AG08396 (cell line): ENCODE measurements around the gene R3HDM2.

Source experiments
- DNase-seq: peaks from one replicate; pipeline ENCODE4 v3.0.0; 2012; ENCODE audit warnings: low spot score, mixed read lengths

Gene R3HDM2

DNA sequence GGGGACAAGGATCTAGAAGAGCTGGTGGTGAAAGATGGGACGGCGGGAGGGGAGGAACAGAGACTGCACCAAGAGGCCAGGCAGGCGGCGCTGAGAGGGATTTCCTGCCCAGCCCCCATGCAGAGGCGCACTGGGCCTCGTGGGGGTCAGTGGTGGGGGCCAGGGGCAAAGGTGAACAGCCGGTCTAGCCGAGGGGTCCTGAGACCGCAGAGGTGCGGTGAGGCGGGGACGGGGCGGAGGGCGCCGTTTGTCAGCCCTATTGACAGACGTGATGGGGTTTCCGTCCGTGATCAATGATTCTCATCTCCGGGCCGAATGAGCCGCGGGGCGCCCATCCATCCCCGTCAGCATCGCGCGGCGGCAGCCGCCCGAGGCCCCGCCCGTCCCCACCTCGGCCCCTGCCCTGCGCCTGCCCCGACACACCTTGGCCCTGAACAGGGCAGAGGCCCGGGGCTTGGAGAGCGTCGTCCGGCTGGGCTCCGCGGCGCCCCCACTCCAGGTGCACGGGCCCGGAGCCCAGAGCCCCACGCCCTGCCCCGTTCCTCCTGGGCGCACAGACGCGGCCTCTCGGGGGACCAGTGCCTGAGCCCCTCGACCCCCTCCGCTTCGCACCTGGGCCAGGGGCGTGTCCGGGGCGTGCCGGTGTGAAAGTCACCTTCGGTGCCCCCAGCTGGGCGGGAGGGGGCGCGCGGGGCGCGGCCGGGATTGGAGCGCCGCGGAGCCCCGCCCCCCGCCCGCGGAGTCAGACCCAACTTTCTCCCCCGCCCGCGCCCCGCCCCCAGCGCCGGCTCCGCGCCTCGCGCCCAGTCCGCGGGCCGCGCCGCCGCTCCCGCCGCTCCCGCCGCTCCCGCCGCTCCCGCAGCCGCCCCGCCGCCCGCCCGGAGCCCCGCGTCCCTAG, 214.6 kb downstream of the R3HDM2 start, which contains the start of gene NXPH4:
TSS of gene NXPH4 (plus strand) at position 781 of the 898 bp plus-strand sequence. CDS start 176 bp downstream, outside the sequence.
- DNase-seq = peak; percentile 71

DNA sequence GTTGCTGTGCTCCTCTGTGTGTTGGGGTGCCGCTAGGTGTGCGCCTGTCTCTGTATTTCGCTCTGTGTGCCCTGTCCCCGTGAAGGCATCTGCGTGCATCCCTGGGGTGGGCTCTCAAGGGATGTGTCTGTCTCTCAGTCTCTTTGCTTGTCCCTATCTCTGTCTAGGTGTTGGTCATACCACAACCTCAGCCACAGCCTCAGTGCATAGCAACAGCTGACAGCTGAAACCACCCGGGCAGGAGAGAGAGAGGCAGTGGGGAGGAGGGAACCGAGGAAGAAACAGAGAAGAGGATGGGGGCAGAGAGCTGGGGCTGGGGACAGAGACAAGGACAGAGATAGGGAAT, 215.2 kb downstream of the R3HDM2 start:
- peak; percentile 66 for DNase-seq

- no peak for DNase-seq
Observed at GRCh38 chr12:57215065-57215464, 215.8 kb downstream of the R3HDM2 start.

DNA sequence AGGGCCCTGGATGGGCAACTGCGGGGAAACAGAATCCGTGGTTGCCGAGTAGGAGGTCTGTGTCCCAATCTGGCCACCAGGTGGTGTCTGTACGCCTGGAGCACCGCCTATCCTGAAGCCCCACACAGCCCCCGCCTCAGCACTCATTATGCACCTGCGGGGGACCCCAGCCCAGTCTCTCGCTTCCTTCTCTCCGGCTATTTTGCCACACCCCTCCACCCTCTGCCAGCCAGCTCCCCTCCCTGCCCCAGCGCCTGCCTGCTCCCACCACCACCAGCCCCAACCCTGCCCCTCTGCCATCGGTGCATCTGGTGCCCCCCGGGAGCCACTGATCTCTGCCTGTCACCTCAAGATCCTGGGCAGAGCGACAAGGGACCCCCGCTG, 216.5 kb downstream of the R3HDM2 start:
- peak; percentile 75 for DNase-seq

DNA sequence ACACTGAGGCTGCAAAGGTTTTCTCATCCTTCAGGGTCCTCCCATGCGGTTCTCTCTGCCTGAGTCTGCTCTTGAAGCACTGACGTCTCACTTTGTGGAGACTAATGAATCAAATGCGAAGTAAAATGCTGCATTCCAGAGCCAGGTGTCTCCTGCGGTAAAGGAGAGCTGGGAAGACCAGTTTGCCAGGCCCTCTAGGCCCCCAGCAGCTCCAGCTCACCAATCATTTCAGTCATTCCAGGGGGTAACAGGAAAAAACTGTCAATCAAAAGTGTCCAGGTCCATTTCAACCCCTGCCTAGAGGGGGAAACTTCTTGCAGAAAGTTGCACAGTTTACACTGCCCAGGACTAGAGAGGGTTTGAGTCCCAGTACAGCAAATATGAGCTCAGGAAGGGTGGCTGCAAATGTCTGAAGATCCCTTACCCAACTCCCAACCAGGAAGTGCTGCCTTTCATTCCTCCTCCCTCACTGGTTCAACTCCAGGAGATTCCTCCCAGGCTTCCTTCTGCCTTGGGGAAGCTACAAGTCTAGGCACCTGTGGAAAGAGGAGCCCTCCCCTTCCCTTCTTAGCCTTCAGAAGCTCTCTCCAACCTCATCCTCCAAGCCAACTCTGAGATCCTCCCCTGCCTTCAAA, 217.0 kb downstream of the R3HDM2 start:
- no peak for DNase-seq

DNA sequence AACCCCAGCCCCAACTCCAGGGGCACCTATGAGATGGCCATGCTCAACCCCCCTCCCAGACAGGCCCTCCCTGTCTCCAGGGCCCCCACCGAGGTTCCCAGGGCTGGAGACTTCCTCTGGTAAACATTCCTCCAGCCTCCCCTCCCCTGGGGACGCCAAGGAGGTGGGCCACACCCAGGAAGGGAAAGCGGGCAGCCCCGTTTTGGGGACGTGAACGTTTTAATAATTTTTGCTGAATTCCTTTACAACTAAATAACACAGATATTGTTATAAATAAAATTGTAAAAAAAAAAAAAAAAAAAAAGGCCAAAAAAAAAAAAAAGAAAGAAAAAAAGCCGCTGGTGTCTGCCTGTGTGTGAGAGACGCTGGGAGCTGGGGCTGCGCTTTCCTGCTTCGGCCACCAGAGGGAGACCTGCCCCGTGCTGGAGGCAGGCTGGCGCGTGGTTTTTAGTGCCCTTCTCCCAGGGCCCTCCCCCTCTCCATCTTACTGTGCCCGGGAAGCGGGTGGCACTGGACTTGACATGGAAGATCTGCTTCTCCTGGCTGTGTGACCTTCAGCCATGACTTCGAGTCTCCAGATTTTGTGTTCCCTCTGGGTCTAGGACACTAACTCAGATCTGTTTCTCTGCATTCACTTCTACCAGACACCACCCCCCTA, 217.7 kb downstream of the R3HDM2 start:
- DNase-seq = peak; percentile 95

DNA sequence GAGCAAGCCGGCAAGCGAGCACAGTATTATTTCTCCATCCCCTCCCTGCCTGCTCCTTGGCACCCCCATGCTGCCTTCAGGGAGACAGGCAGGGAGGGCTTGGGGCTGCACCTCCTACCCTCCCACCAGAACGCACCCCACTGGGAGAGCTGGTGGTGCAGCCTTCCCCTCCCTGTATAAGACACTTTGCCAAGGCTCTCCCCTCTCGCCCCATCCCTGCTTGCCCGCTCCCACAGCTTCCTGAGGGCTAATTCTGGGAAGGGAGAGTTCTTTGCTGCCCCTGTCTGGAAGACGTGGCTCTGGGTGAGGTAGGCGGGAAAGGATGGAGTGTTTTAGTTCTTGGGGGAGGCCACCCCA, 218.2 kb downstream of the R3HDM2 start:
- DNase-seq = no peak

DNA sequence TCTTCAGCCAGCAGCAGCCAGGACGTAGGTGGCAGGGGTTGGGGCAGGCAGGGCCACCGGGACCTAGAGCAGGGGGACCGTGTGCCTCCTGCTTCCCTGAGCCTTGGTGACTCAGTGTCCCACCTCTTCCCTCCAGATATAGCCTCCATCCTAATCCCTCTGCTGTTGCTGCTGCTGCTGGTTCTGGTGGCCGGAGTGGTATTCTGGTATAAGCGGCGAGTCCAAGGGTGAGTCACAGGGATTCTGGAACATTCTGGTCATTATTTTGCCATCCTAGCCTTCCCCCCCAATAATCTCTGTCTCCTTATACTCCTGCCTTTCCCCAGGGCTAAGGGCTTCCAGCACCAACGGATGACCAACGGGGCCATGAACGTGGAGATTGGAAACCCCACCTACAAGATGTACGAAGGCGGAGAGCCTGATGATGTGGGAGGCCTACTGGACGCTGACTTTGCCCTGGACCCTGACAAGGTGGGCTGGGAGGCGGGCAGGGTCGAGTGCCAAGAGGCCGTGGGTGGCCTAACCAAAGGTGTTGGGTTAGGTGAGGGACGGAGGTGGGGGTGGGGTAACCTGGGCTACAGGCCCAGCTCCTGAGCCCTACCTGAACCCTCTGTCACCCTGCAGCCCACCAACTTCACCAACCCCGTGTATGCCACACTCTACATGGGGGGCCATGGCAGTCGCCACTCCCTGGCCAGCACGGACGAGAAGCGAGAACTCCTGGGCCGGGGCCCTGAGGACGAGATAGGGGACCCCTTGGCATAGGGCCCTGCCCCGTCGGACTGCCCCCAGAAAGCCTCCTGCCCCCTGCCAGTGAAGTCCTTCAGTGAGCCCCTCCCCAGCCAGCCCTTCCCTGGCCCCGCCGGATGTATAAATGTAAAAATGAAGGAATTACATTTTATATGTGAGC, 218.8 kb downstream of the R3HDM2 start:
- DNase-seq = no peak

DNA sequence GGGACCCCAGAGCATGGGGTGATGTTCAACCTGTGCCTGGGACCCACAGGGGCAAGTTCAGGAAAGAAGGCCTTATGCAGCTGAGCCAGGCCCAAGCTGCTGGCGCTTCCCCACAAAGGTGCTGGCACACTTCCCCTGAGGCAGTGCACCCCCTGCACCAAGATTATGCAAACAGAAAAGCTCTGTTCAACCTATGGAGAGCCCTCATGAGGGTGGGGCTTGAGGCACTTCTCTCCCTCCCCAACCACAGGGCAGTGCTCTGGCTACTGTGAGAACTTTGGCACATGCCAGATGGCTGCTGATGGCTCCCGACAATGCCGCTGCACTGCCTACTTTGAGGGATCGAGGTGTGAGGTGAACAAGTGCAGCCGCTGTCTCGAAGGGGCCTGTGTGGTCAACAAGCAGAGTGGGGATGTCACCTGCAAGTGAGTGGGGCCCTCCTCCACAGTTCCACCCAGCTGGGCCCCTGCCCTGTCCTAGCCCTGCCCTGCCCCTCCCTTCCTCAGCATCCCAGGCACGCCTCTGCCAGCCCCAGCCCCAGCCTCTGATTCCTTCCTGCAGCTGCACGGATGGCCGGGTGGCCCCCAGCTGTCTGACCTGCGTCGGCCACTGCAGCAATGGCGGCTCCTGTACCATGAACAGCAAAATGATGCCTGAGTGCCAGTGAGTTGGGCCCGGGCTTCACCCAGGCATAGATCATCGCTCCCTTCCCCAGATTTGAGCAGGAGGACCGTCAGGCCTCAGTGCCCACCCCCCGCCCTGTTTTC, 219.7 kb downstream of the R3HDM2 start:
- DNase-seq = no peak

- no peak for DNase-seq
Observed at GRCh38 chr12:57210461-57210860, 220.4 kb downstream of the R3HDM2 start.

DNA sequence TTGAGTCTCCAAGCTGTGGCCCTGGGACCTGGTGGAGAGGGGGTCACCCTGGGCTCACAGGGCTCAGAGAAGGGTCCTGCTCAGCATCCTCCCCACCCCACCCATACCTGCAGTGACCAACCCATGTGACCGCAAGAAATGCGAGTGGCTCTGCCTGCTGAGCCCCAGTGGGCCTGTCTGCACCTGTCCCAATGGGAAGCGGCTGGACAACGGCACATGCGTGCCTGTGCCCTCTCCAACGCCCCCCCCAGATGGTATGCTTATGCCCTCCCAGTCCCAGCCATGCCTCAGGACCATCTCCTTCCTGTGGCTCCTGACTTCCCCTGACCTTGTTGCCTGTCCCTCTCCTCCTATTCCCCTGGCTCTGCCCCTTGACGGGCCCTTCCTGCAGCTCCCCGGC, 220.9 kb downstream of the R3HDM2 start:
- no peak for DNase-seq

GRCh38 chr12:57208631-57209282, 222.1 kb downstream of the R3HDM2 start:
- DNase-seq = no peak

DNA sequence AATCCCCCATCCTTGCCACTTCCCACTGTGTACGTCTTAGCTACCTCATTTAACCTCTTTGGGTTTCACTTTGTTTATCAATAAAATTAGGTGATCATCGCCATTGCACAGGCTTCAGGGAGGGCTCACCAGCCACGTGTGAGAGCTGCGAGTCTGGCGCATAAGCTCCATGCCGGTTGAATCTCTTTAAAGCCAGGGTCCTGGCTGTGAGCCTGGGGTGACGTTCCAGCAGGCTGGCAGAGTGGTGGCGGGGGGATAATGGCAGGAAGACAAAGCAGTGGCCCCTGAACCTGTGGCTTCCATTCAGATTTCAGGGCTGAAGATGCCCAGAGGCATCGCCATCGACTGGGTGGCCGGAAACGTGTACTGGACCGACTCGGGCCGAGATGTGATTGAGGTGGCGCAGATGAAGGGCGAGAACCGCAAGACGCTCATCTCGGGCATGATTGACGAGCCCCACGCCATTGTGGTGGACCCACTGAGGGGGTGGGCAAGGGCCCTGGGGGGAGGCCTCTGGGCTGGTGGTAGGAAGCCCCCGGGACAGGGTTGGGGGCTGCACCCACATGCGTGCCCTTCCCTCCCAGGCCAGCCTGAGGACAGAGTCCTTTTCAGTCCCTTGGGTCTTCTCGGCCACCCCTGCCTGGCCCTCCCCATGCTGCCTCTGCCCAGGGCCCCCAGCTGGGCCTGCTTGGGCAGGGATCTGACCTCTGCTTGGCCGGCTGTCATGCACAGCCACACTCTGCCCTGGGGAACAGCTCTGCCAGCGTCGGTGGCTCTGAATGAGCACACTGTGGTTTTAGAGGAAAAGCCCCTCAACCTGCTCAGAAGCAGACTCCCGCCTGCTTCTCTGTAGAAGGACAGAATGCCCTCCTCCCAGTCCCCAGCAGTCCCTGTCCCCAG, 222.9 kb downstream of the R3HDM2 start:
- DNase-seq = no peak

DNA sequence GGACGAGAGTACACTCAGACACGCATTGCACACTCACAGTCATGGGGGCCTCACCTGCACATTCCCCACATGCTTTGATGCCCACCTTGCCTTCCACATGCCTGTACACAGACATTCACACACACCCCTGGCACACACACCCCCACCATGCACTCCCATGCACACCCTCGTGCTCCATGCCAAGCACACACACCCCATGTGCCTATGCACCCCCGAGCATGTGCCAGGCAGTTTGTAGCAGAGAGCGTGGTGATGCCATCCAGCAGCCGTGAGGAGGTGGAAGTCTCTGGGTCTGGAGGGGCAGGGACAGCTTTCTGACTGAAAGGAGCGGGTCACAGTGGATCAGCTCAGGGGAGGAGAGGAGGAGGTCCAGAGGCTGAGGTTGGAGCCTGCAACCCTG, 224.9 kb downstream of the R3HDM2 start:
- no peak for DNase-seq

DNA sequence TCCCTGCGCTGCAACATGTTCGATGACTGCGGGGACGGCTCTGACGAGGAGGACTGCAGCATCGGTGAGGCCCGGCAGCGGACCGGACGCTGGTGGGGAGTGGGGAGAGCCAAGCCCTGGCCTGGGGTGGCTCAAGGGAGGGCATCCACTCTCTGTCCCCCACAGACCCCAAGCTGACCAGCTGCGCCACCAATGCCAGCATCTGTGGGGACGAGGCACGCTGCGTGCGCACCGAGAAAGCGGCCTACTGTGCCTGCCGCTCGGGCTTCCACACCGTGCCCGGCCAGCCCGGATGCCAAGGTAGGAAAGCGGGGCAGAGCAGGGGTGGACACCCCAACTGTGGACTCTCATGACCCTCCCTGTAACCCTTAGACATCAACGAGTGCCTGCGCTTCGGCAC, 225.7 kb downstream of the R3HDM2 start:
- DNase-seq = no peak

DNA sequence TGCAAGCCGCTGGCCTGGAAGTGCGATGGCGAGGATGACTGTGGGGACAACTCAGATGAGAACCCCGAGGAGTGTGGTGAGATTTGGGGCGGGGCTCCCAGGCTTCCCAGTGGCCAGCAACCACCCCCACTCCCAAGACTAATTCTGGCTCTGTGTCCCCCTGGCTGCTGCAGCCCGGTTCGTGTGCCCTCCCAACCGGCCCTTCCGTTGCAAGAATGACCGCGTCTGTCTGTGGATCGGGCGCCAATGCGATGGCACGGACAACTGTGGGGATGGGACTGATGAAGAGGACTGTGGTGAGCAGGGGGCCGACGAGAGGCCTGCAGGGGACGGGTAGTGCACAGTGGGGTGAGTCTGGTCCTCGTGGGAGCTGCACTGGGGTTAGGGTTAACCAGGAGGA, 226.4 kb downstream of the R3HDM2 start:
- no peak for DNase-seq

DNA sequence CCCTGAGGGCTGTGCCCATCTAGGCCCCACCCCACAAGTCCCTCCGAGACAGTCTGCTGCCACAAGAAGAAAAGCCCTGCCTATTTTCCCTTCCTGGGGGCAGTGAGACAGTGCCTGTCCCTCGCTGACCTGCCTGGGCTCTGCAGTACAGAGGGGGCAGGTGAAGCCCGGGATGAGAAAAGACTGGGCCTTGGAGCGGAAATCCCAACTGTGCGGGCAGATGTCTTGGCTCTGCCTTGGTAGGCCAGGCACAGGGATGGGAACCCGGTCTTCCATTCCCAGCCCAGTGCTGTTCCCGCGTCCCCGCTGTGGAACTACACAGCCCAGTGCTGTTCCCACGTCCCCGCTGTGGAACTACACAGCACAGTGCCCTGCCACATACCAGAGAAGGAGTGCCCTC, 227.1 kb downstream of the R3HDM2 start:
- DNase-seq = no peak
